Measurements from ENCODE around the gene LAD1.
A peak's percentile ranks its signal among the peaks of the same experiment; 100 is the strongest.

Gene LAD1

GRCh38 chr1:201362906-201363305 is 36.2 kb downstream of the LAD1 start:
- no peak overlapping the region for H3K27ac ChIP-seq
- no peak for DNase-seq (ENCODE audit: low spot score)
- POLR2A ChIA-PET (ENCODE audit: low non-redundant PET) = no interaction called here
- TF ChIP-seq, protein P1, sequence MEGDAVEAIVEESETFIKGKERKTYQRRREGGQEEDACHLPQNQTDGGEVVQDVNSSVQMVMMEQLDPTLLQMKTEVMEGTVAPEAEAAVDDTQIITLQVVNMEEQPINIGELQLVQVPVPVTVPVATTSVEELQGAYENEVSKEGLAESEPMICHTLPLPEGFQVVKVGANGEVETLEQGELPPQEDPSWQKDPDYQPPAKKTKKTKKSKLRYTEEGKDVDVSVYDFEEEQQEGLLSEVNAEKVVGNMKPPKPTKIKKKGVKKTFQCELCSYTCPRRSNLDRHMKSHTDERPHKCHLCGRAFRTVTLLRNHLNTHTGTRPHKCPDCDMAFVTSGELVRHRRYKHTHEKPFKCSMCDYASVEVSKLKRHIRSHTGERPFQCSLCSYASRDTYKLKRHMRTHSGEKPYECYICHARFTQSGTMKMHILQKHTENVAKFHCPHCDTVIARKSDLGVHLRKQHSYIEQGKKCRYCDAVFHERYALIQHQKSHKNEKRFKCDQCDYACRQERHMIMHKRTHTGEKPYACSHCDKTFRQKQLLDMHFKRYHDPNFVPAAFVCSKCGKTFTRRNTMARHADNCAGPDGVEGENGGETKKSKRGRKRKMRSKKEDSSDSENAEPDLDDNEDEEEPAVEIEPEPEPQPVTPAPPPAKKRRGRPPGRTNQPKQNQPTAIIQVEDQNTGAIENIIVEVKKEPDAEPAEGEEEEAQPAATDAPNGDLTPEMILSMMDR (conservative IDR thresholded peaks at IDR 0.05; ENCODE audit: low read depth) = no peak
- CTCF ChIA-PET = interaction anchor here (0.6 to 7.3 kb wide), 11 partner anchors 9 to 215 kb away, joined by 3 to 132 read pairs (median 5); no protein-coding TSS in a partner anchor

DNA sequence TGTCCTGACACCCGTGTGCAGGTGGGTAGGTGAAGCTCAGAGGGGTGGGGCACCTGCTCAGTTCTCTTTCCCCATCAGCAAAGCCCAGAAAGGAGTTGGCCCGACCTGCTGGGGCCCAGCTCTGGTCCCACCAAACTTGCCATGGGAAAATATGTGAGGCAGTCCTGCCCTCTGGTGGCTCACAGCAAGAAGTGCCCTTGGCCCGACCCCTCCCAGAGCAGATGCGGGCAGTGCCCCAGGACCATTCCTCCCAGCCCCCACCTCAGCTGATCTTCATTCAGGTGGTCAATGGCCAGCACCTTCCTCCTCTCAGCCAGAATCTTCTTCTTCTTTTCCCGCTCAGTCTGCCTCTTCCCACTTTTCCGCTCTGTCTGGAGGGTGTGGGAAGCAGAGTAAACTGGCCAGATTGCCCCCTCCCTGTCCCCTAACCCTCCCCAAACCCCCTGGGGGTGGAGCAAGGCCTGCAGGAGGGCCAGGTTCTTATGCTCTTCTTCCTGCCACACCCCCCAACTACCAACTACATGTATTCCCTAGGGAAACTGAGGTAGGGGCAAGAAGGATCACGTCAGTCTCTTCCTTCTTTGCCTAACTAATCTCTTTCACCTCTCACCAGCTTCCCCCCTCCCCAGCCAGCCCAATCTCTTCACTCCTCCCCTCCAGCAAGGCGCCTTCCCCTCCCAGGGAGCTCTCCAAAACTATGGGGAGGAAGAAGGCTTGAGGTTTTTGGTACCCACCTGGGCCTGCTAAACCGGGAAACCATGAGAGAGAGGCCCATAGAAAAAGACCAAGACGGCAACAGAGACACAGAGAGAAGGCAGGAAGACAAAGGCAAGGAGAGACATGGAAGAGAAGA is 37.2 kb downstream of the LAD1 start:
- H3K27ac ChIP-seq = no peak overlapping the region
- POLR2A ChIA-PET (ENCODE audit: low non-redundant PET) = interaction anchor here (0.6 kb wide), 1 partner anchor 26 kb away, joined by 3 read pairs; no protein-coding TSS in a partner anchor
- CTCF ChIA-PET = interaction anchor here (0.6 to 7.3 kb wide), 37 partner anchors 9 to 1302 kb away, joined by 3 to 132 read pairs (median 4); no protein-coding TSS in a partner anchor
- TF ChIP-seq, protein P1 (conservative IDR thresholded peaks at IDR 0.05; ENCODE audit: low read depth) = peak; percentile 83
- DNase-seq (ENCODE audit: low spot score) = peak; percentile 95

DNA sequence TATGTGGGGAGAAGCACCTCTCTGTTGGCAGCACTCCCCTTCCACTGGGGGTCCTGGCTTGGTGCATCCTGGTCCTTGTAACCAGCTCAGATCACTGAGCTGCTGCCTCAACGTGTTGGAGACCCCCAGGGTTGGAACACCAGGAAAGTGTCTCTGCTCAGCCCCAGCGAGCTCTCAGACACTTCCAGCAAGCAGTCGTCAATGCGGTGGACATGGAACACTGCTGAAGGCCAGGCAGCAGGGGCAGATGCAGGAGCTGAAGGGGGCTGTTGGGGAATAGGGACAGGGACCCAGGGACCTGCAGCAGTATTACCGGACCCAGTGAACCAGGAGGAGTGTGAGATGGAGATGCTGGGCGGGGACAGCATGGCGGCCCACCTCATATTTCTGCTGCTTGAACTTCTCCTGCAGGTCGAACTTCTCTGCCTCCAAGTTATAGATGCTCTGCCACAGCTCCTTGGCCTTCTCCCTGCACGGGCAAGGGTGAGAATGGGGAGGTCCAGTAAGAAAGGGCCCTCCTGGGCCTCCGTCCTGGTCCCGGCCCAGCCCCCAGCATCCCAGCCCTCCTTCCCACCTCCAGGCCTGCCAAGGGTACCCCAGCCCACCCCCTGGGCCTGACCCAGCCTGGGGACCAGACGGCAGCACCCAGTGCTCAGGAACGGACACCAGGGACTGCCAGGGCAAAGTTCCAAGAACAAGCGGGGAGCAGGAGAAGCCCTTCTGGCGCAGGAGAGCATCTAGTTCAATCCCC is 38.0 kb downstream of the LAD1 start:
- POLR2A ChIA-PET (ENCODE audit: low non-redundant PET) = interaction anchor here (0.6 kb wide), 1 partner anchor 26 kb away, joined by 3 read pairs; no protein-coding TSS in a partner anchor
- CTCF ChIA-PET = interaction anchor here (0.6 to 7.3 kb wide), 34 partner anchors 8 to 1301 kb away, joined by 3 to 132 read pairs (median 4); partner anchors contain the start of gene PKP1
- no peak for DNase-seq (ENCODE audit: low spot score)
- TF ChIP-seq, protein P1 (conservative IDR thresholded peaks at IDR 0.05; ENCODE audit: low read depth) = no peak
- H3K27ac ChIP-seq = no peak overlapping the region

DNA sequence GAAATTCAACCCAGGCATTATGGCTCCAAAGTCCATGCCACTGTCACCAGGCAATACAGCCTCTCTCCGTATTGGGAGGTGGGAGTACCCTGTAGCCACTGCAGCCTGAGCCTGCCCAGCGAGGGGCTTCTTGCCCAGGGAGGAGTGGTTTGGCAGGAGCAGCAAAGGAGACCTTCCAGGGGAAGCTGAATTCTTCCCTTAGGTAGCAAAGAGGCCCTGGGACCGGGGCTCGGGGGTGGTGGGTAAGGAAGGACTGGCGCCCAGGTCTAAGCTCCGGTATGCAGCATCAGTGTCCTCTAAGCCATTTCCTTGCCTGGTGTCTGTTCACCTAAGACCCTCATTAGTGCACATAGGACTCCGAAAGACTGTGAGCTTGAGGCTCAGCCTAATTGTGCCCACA is 38.6 kb downstream of the LAD1 start:
- TF ChIP-seq, protein P1 (conservative IDR thresholded peaks at IDR 0.05; ENCODE audit: low read depth) = no peak
- ChIA-PET CTCF (interaction anchor here (0.7 to 7.3 kb wide), 13 partner anchors 9 to 247 kb away, joined by 3 to 132 read pairs (median 6); partner anchors contain the start of gene PKP1), POLR2A (ENCODE audit: low non-redundant PET) (no interaction called here)
- no peak overlapping the region for H3K27ac ChIP-seq
- no peak for DNase-seq (ENCODE audit: low spot score)

DNA sequence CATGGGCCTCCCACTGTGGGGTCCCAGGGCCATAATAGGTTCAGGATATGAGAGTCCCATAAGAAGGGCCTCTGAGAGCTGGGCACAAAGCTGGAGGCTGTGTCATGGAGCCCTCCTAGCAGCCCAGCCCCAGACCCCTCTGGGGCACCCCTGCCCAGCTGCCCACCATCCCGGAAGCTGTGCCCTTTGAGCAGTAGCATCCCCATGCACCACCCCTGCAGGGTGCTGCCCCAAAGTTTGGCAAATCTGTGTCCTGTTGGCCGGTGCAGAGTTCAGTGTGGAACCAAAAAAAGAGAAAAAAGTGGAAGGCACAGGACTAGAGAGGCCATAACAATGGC is 39.3 kb downstream of the LAD1 start:
- TF ChIP-seq, protein P1 (conservative IDR thresholded peaks at IDR 0.05; ENCODE audit: low read depth) = no peak
- ChIA-PET CTCF (interaction anchor here (0.9 to 7.3 kb wide), 5 partner anchors 12 to 274 kb away, joined by 3 to 132 read pairs (median 19); no protein-coding TSS in a partner anchor), POLR2A (ENCODE audit: low non-redundant PET) (no interaction called here)
- DNase-seq (ENCODE audit: low spot score) = no peak
- H3K27ac ChIP-seq = no peak overlapping the region
